Smooth muscle cell (in vitro differentiated cells): Measurements from ENCODE around the gene HDAC9. TPM values are rescaled to one million over a fixed set of nuclear protein-coding genes. Genes with fewer than 3 reads are reported as not detected.

Experiments used
- DNase-seq: peaks from one replicate; lab custom pipeline; 2025; ENCODE audit not compliant: unreplicated experiment; lab: John Stamatoyannopoulos, UW
- H2AFZ ChIP-seq: fragments of 200-600 bp; sonication (generic); 2 replicates; pipeline ENCODE4 v1.6.0; 2016; ENCODE audit warnings: antibody characterized with exemption, low read depth, mild to moderate bottlenecking
- H3F3A ChIP-seq: fragments of 200-600 bp; sonication (generic); 2 replicates; pipeline ENCODE4 v1.6.0; 2017; ENCODE audit warnings: antibody characterized with exemption, low read depth
- H3K27ac ChIP-seq: fragments of 200-600 bp; sonication (generic); 2 replicates; pipeline ENCODE4 v1.5.1; 2016; ENCODE audit warnings: low read depth, mild to moderate bottlenecking
- H3K27me3 ChIP-seq: fragments of 200-600 bp; sonication (generic); 2 replicates; pipeline ENCODE4 v1.6.1; 2016; ENCODE audit warnings: low read depth, mild to moderate bottlenecking
- H3K36me3 ChIP-seq: fragments of 200-600 bp; sonication (generic); 2 replicates; pipeline ENCODE4 v1.5.1; 2016; ENCODE audit warnings: low read depth
- H3K4me1 ChIP-seq: fragments of 200-600 bp; sonication (generic); 2 replicates; pipeline ENCODE4 v1.5.1; 2016; ENCODE audit warnings: low read depth
- H3K4me2 ChIP-seq: fragments of 200-600 bp; sonication (generic); 2 replicates; pipeline ENCODE4 v1.6.0; 2016; ENCODE audit warnings: mild to moderate bottlenecking
- H3K4me3 ChIP-seq: fragments of 200-600 bp; sonication (generic); 2 replicates; pipeline ENCODE4 v1.5.1; 2016; ENCODE audit warnings: mild to moderate bottlenecking
- H3K79me2 ChIP-seq: fragments of 200-600 bp; sonication (generic); 2 replicates; pipeline ENCODE4 v1.6.0; 2016; ENCODE audit warnings: low read depth, mild to moderate bottlenecking
- H3K9ac ChIP-seq: fragments of 200-600 bp; sonication (generic); 2 replicates; pipeline ENCODE4 v1.6.0; 2016; ENCODE audit warnings: low read depth
- H3K9me3 ChIP-seq: fragments of 200-600 bp; sonication (generic); replicated peaks from 2 replicates; pipeline ENCODE4 v1.5.1; 2016; ENCODE audit warnings: low read depth
- H4K20me1 ChIP-seq: fragments of 200-600 bp; sonication (generic); 2 replicates; pipeline ENCODE4 v1.6.0; 2016; ENCODE audit warnings: low read depth
- CTCF ChIP-seq: fragments of 200-600 bp; sonication (generic); IDR thresholded peaks from 2 replicates; pipeline ENCODE4 v1.5.1; 2017; ENCODE audit warnings: borderline replicate concordance, mild to moderate bottlenecking, antibody characterized with exemption; ENCODE audit not compliant: insufficient read depth, poor library complexity, severe bottlenecking
- WGBS: methylation state at CpG from one replicate; pipeline ENCODE4 v1.1.7; 2016; ENCODE audit warnings: low lambda C conversion rate; 5-methylcytosine and 5-hydroxymethylcytosine counted together
- polyA plus RNA-seq: library from polyadenylated mRNA; unstranded; fragments of >200 nt; fragmentation: Nextera tagmentation; extraction: Ambion mirVana; gene quantifications from 2 replicates; pipeline ENCODE4 v1.2.1, GENCODE V29; 2016
- total RNA-seq: library from RNA; depleted of rRNA; stranded (reverse); fragments of >200 nt; gene quantifications from 2 replicates; pipeline ENCODE4 v1.2.3, GENCODE V29; 2014

HDAC9 gene
- total and polyA plus RNA-seq, 2 experiments from 2014 or later = 2.2 to 7.1 TPM

GRCh38 chr7:18524248-18524647 lies 28.7 kb downstream of the HDAC9 start:
- H3K4me2 ChIP-seq = no peak overlapping the region
- no peaks in the 10 kb centered on the region for H3K79me2 ChIP-seq
- no peak for TF ChIP-seq CTCF
- WGBS = 86% methylated on average over 3 of the region's 3 CpGs
- H3F3A ChIP-seq = no peaks in the 10 kb centered on the region
- H3K9me3 ChIP-seq = no peaks in the 10 kb centered on the region
- no peaks in the 10 kb centered on the region for H3K27me3 ChIP-seq
- no peaks in the 10 kb centered on the region for H4K20me1 ChIP-seq
- DNase-seq = no peak
- no peak overlapping the region for H2AFZ ChIP-seq
- no peak overlapping the region for H3K4me3 ChIP-seq
- no peak overlapping the region for H3K9ac ChIP-seq
- H3K4me1 ChIP-seq = peaks cover 22% of the 10 kb centered on the region
- no peaks in the 10 kb centered on the region for H3K36me3 ChIP-seq
- H3K27ac ChIP-seq = no peak overlapping the region

- H3K36me3 ChIP-seq = no peaks in the 10 kb centered on the region
- no peak overlapping the region for H3K9ac ChIP-seq
- TF ChIP-seq CTCF = no peak
- no peak overlapping the region for H3K4me2 ChIP-seq
- H3K9me3 ChIP-seq = no peaks in the 10 kb centered on the region
- H2AFZ ChIP-seq = no peak overlapping the region
- no peaks in the 10 kb centered on the region for H4K20me1 ChIP-seq
- no peak overlapping the region for H3K4me3 ChIP-seq
- no peaks in the 10 kb centered on the region for H3K27me3 ChIP-seq
- H3F3A ChIP-seq = no peaks in the 10 kb centered on the region
- no peak overlapping the region for H3K27ac ChIP-seq
- no peak for DNase-seq
- H3K4me1 ChIP-seq = peaks cover 12% of the 10 kb centered on the region
- H3K79me2 ChIP-seq = no peaks in the 10 kb centered on the region
Measured at GRCh38 chr7:18526368-18526878, 30.9 kb downstream of the HDAC9 start.

GRCh38 chr7:18529239-18529638 lies 33.7 kb downstream of the HDAC9 start:
- Histone ChIP-seq H3K9ac (no peak overlapping the region), H3K79me2 (no peaks in the 10 kb centered on the region), H3K4me2 (no peak overlapping the region), H3K9me3 (no peaks in the 10 kb centered on the region), H3K27ac (no peak overlapping the region), H3F3A (no peaks in the 10 kb centered on the region), H3K4me1 (no peaks in the 10 kb centered on the region), H3K27me3 (no peaks in the 10 kb centered on the region), H3K4me3 (no peak overlapping the region), H3K36me3 (no peaks in the 10 kb centered on the region), H4K20me1 (no peaks in the 10 kb centered on the region), H2AFZ (no peak overlapping the region)
- TF ChIP-seq CTCF = no peak
- 84% methylated on average over 1 of the region's 1 CpG for WGBS
- DNase-seq = no peak
